ENCODE results near the gene C16orf74. TPM values are rescaled to one million over a fixed set of nuclear protein-coding genes. Genes with fewer than 3 reads are reported as not detected.

Gene C16orf74
- total RNA-seq = 33.6 TPM

- no peak for DNase-seq (ENCODE audit: low spot score)
Measured at GRCh38 chr16:85750827-85751697, at the start of gene C16orf74. TSS of gene C16orf74 (minus strand) at chr16:85751096. CDS start at chr16:85735217, 15,879 bp downstream.

- DNase-seq (ENCODE audit: low spot score) = no peak
Measured at GRCh38 chr16:85800321-85800669, 49.4 kb upstream of the C16orf74 start.

GRCh38 chr16:85799497-85800320 is 48.8 kb upstream of the C16orf74 start, which contains the start of the genes COX4I1 and EMC8:
TSS of gene COX4I1 (plus strand) at chr16:85799695. CDS start at chr16:85801206, 1,511 bp downstream.
TSS of gene EMC8 (minus strand) at chr16:85799544. CDS start at chr16:85799295, 249 bp downstream.
- peak; percentile 96 for DNase-seq (ENCODE audit: low spot score)

GRCh38 chr16:85798901-85799496 is 48.1 kb upstream of the C16orf74 start:
- DNase-seq (ENCODE audit: low spot score) = no peak

GRCh38 chr16:85798283-85798776 is 47.4 kb upstream of the C16orf74 start:
- DNase-seq (ENCODE audit: low spot score) = no peak

GRCh38 chr16:85796599-85796998 is 45.7 kb upstream of the C16orf74 start:
- DNase-seq (ENCODE audit: low spot score) = no peak

- DNase-seq (ENCODE audit: low spot score) = no peak
Measured at GRCh38 chr16:85796152-85796551, 45.3 kb upstream of the C16orf74 start.

- DNase-seq (ENCODE audit: low spot score) = no peak
Measured at GRCh38 chr16:85794696-85795095, 43.8 kb upstream of the C16orf74 start.

- no peak for DNase-seq (ENCODE audit: low spot score)
Measured at GRCh38 chr16:85793662-85794298, 42.9 kb upstream of the C16orf74 start.

- no peak for DNase-seq (ENCODE audit: low spot score)
Measured at GRCh38 chr16:85789773-85790172, 38.9 kb upstream of the C16orf74 start.

GRCh38 chr16:85788819-85789218 is 37.9 kb upstream of the C16orf74 start:
- no peak for DNase-seq (ENCODE audit: low spot score)

- DNase-seq (ENCODE audit: low spot score) = no peak
Measured at GRCh38 chr16:85785927-85786326, 35.0 kb upstream of the C16orf74 start.

GRCh38 chr16:85784813-85785212 is 33.9 kb upstream of the C16orf74 start:
- DNase-seq (ENCODE audit: low spot score) = no peak

GRCh38 chr16:85783441-85783840 is 32.5 kb upstream of the C16orf74 start:
- DNase-seq (ENCODE audit: low spot score) = no peak

- no peak for DNase-seq (ENCODE audit: low spot score)
Measured at GRCh38 chr16:85782451-85782850, 31.6 kb upstream of the C16orf74 start.

GRCh38 chr16:85781695-85782370 is 30.9 kb upstream of the C16orf74 start:
- DNase-seq (ENCODE audit: low spot score) = peak; percentile 60

GRCh38 chr16:85781156-85781555 is 30.3 kb upstream of the C16orf74 start:
- DNase-seq (ENCODE audit: low spot score) = no peak

GRCh38 chr16:85780281-85780680 is 29.4 kb upstream of the C16orf74 start:
- no peak for DNase-seq (ENCODE audit: low spot score)

- DNase-seq (ENCODE audit: low spot score) = no peak
Measured at GRCh38 chr16:85778873-85779272, 28.0 kb upstream of the C16orf74 start.

GRCh38 chr16:85777583-85778310 is 26.9 kb upstream of the C16orf74 start:
- DNase-seq (ENCODE audit: low spot score) = no peak
